ENCODE measurements around the gene ERFE.

GRCh38 chr2:238174701-238175100, 15.9 kb downstream of the ERFE start:
- TF ChIP-seq CTCF (IDR thresholded peaks at IDR 0.05; ENCODE audit: low read depth, low read length) = no peak
- TF ChIP-seq EZH2phosphoT487 (IDR thresholded peaks at IDR 0.05; ENCODE audit: low read depth) = no peak

All from OCI-LY3 (cell line).